ENCODE results near the gene SPI1. TPM values are rescaled to one million over a fixed set of nuclear protein-coding genes. Genes with fewer than 3 reads are reported as not detected.

The SPI1 gene
- polyA plus RNA-seq, 1 experiment = not detected

- ChIA-PET POLR2A (no interaction called here), CTCF (interaction anchor here (0.6 to 2.1 kb wide), 27 partner anchors 9 to 459 kb away, joined by 3 to 14 read pairs (median 4); partner anchors contain the start of gene ARFGAP2)
- no peaks in the 10 kb centered on the region for H3K36me3 ChIP-seq (ENCODE audit: control insufficient read depth, insufficient read depth, low read length)
- no peaks in the 10 kb centered on the region for H3K27me3 ChIP-seq (ENCODE audit: control insufficient read depth, insufficient read depth, low read length)
- TF ChIP-seq CTCF (IDR thresholded peaks at IDR 0.05; ENCODE audit: insufficient read depth, low read depth, low read length) = no peak
- peak overlapping the region; percentile 23 for H3K4me3 ChIP-seq (ENCODE audit: low read depth, low read length)
- no peak for DNase-seq (ENCODE audit: low read depth)
These were observed 23.4 kb downstream of the SPI1 start for GRCh38 chr11:47354913-47355282.

DNA sequence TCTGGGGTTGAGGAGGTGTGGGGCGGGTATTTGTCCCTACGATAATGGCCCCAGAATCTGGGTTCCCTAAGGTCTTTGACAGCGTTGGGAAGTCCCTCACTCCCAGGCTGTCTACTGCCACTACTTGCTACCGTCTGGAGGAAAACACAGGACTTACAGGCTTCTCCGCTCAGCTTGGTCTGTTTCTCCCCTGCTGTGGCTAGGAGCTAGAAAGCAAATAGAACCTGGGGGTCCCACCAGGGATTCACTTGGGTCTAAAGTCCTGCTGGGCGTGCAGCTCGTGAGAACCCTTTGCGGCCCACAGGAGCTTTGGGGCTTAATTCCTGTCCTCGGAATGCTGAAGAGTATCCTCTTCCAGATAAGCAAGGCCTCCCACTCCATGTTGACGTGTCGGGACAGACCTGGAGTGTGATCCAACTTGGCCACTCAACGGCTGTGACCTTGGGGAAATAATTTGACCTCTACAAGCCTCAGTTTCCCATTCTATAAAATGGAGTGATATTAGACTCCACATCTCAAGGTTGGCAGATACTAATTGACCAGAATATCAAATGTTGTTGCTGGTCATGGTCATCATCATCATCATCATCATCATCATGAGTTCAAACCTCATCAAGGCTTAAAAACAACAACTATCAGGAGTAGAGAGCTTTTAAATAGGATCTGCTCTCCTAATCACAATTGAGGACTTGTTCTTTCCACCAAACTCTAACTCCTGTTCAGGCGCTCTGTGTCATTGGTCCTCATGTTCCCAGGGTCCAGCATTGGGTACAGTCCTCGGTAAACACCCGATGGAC lies 24.2 kb downstream of the SPI1 start:
- no peaks in the 10 kb centered on the region for H3K36me3 ChIP-seq (ENCODE audit: control insufficient read depth, insufficient read depth, low read length)
- TF ChIP-seq CTCF (IDR thresholded peaks at IDR 0.05; ENCODE audit: insufficient read depth, low read depth, low read length) = no peak
- no peak for DNase-seq (ENCODE audit: low read depth)
- H3K27me3 ChIP-seq (ENCODE audit: control insufficient read depth, insufficient read depth, low read length) = no peaks in the 10 kb centered on the region
- CTCF ChIA-PET = interaction anchor here (0.6 to 2.1 kb wide), 20 partner anchors 8 to 458 kb away, joined by 3 to 14 read pairs (median 4); partner anchors contain the start of genes ARFGAP2, NR1H3 and SLC39A13
- POLR2A ChIA-PET = no interaction called here
- no peak overlapping the region for H3K4me3 ChIP-seq (ENCODE audit: low read depth, low read length)

DNA sequence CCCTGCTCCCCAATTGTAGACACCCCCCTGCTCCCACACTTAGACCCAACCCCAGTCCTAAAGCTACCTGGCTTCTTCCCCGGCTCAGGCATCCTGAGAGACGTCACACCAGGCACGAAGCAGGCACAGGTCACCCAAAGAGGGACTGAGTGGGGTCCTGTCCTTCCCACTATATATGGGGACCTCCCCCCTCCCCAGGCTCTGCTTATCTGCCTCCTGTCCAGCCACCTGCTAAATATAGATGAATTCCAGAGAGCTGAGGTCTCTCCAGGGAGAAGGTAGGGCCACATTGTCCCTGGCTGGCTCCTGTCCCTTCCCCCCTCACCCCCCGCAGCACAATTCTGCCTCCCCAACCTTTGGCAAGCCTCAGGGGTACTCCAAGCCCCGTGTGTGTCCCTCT lies 25.8 kb downstream of the SPI1 start, which contains the start of gene MYBPC3:
MYBPC3 (minus strand) TSS at position 147 of the 400 bp plus-strand sequence; CDS start at position 92, 55 bp downstream.
- no peak for TF ChIP-seq CTCF (IDR thresholded peaks at IDR 0.05; ENCODE audit: insufficient read depth, low read depth, low read length)
- CTCF ChIA-PET = interaction anchor here (1.1 kb wide), 1 partner anchor 110 kb away, joined by 3 read pairs; no protein-coding TSS in a partner anchor
- POLR2A ChIA-PET = no interaction called here
- Histone ChIP-seq H3K36me3 (ENCODE audit: control insufficient read depth, insufficient read depth, low read length) (no peaks in the 10 kb centered on the region), H3K27me3 (ENCODE audit: control insufficient read depth, insufficient read depth, low read length) (no peaks in the 10 kb centered on the region), H3K4me3 (ENCODE audit: low read depth, low read length) (no peak within 1 kb of the TSS)
- no peak for DNase-seq (ENCODE audit: low read depth)

DNA sequence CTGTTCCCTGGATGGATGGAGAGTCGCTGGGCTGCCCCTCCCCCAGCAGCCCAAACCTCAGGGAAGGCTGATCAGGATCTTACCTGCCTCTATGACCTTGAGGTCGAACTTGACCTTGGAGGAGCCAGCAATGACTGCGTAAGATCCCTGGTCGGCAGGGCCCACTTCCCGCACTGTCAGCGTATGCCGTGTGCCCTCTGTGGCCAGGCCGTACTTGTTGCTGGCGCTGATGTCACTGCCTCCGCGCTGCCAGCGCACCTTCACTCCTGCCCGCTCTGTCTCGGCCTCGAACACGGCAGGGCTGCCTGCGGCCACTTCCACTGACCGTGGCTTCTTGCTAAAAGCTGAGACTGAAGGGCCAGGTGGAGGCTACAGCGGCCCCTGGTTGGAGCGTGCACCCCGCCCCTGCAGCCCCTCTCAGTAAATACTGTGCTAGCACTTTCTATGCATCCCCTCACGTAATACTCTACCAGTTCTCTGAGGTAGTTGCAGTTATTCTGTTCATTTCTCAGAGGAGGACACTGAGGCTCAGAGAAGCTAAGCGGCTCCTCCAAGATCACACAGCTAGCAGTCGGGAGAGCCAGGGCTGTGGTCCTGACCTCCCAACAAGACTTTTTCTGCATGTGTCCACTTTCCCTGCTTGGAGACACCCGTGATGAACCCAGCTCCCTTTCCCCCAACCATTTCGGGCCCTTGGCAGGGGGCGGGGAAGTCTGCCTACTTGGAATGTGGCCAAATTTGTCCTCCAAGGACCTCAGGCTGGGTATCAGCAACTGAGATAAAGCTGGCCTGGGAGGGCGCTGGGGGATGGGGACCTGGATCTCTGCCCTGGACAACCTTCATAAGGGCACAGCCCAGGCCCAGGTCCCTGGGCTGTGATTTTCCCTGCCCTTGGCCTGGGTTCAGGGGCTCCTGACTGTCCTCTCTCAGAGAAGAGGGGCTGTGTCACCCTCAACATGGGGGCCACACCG lies 26.9 kb downstream of the SPI1 start:
- DNase-seq (ENCODE audit: low read depth) = no peak
- Histone ChIP-seq H3K36me3 (ENCODE audit: control insufficient read depth, insufficient read depth, low read length) (no peaks in the 10 kb centered on the region), H3K4me3 (ENCODE audit: low read depth, low read length) (no peak overlapping the region), H3K27me3 (ENCODE audit: control insufficient read depth, insufficient read depth, low read length) (no peaks in the 10 kb centered on the region)
- TF ChIP-seq CTCF (IDR thresholded peaks at IDR 0.05; ENCODE audit: insufficient read depth, low read depth, low read length) = no peak
- ChIA-PET POLR2A (no interaction called here), CTCF (interaction anchor here (0.6 to 2.1 kb wide), 3 partner anchors 109 to 457 kb away, joined by 3 to 4 read pairs (median 3); no protein-coding TSS in a partner anchor)
